Activated T-cell treated with anti-CD3 and anti-CD28 coated beads, Interleukin-2, amount 50 U/mL, for 1 hour (primary cell): Measurements from ENCODE around the gene PIK3C2G.

Source experiments
- DNase-seq: peaks from one replicate; pipeline ENCODE4 v3.0.0-alpha.2; 2020

Gene PIK3C2G

DNA sequence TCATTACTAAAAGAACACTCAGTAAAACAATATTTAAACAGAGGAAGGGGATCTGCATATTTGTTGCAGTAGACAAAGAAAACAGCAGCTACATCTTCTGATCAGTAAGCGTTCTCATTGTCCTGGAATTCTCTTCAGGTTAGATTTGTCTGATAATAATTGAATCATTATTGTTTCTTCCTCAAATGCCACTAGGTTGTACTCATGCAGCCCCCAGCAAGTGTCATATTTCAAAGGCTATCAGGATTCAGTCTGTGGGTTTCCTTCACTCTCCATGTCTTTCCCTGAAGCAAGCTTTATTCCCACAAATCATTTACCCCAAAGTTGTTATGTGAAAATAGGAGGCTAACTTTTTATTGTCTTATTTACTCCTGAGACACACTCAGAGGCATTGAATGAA, 14.7 kb downstream of the PIK3C2G start:
- no peak for DNase-seq

DNA sequence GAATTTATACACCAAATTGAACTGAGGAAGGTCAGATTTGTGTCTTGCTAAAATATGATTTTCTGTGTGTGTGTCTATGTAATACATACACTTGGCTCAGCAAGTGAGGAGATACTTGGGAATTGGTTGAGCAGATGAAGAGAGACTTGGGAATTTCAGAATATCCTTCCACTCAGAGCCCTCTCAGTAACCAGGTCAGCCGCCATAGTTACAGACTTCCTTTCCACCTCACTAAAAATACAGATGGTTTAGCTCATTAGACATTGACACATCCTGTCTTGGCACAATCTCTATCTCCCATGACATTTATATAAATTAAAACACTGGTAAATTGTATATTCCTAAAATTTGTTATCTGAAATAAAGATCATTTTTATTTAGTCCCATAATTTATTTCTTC, 15.9 kb downstream of the PIK3C2G start:
- no peak for DNase-seq

- no peak for DNase-seq
Observed at GRCh38 chr12:18280728-18281127, 19.4 kb downstream of the PIK3C2G start.

- DNase-seq: no peak
Observed at GRCh38 chr12:18281941-18282340, 20.6 kb downstream of the PIK3C2G start.

DNA sequence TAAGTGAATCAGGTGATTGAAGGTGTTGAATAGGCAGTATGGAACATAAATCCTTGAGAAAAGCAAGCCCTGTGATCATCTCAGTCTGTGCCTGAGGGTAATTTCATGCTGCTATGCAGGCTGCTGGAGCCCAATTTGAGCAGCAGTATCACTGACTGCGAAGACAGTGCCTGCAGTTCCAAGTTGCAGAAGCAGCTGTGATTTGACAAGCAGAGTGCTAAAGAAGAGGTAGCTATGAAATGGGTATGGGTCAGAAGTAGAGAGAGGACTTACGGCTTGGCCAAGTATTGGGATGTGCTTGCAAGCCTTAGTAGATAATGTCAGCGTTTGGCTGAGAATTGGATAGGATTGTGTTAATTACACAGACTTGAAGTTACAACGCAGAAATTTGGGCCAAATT, 22.5 kb downstream of the PIK3C2G start:
- no peak for DNase-seq

DNA sequence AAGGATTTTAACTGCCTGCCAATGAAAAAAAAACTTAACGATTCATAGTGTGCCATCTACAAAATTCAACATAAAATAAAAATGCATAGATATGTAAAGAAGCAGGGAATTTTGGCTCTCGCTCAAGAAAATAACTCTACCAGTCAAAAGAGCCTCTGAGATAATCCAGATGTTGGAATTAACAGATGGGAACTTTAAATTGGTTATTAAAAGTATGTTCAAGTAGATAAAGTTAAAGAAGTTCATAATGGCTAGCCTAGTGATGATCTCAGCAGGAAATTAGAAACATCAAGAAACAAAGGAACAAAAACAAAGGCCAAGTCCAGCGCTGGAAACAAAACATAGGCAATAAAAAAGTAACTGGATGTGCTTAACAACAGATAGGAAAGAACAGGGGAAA, 23.1 kb downstream of the PIK3C2G start:
- no peak for DNase-seq

DNA sequence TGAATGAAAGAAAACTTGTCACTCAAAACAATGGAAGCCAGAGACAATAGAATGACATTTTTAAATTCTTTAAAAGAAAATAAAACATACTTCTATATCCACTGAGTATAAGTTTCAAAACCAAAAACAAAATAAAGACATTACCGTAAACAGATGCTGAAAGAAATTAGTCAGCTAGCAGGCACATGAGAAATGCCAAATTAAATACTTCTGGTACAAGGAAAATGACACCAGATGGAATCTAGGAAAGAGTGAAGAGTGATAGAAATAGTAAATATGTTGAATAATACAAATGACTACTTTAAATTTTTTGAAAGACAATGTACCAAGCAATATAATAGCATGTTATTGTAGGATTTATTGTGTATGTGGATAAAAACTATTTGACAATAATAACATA, 23.8 kb downstream of the PIK3C2G start:
- DNase-seq: no peak

- no peak for DNase-seq
Observed at GRCh38 chr12:18290386-18290785, 29.1 kb downstream of the PIK3C2G start.

GRCh38 chr12:18294889-18295288, 33.6 kb downstream of the PIK3C2G start:
- no peak for DNase-seq

DNA sequence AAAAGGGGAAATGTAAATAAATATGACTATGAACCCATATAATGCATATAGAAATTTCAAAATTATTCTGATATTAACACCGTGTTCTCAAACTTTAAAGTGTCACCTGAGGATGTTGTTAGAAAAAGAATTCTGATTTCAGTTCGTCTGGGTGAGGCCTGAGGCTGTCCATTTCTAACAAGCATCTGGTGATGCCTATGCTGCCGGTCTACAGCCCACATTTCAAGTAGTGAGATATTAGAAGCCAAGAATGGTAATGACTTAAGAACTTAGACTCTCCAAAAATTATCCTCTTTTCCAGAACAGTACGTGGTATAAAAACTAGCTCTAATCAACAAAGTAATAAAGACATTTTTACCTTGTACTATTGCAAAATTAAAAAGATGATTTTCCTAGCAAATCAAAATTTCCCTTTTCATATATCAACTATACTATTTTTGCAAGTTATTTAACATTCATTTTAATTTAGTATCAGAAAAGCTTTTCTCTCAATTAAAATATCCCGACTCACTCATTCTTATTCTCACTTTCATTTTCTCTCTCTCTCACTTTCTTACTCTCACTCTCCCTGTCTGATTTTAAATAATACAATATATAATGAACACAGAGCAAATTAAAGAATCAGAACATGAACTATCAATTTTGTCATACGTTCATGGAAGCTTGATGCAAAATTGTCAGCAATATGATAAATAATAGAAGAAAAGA, 35.0 kb downstream of the PIK3C2G start:
- DNase-seq: no peak

GRCh38 chr12:18296909-18297280, 35.6 kb downstream of the PIK3C2G start:
- DNase-seq: no peak

GRCh38 chr12:18297902-18298301, 36.6 kb downstream of the PIK3C2G start:
- DNase-seq: no peak

- DNase-seq: no peak
Observed at GRCh38 chr12:18302809-18303430, 41.6 kb downstream of the PIK3C2G start.

GRCh38 chr12:18304609-18305008, 43.3 kb downstream of the PIK3C2G start:
- no peak for DNase-seq

GRCh38 chr12:18306311-18306710, 45.0 kb downstream of the PIK3C2G start:
- DNase-seq: no peak

GRCh38 chr12:18313306-18313705, 52.0 kb downstream of the PIK3C2G start:
- DNase-seq: no peak

DNA sequence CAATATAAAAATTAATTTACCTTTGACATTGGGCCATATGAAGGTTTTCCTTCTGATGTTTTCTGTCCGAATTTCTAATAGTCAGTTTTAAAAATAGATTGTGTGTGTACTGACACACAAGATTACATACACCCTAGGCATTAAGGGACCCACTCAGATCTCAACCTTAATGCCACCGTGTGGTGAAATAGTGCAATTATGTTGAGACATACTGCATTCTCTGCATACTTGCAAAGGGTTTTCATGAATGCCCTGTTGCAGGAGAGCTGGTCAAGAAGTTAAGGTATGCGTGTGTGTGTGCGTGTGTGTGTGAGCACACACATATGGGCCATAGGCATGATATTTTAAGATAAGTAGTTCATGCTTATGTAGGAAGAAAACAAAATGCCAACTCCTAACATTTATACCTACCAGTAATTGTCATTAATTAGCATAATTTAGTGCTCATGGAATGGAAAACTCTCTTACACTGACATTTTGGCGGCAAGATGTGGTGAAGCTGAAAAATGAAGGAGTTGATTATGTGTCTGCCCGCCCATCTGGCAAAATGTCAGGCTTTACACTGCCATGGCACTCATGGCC, 58.8 kb downstream of the PIK3C2G start:
- DNase-seq: no peak

DNA sequence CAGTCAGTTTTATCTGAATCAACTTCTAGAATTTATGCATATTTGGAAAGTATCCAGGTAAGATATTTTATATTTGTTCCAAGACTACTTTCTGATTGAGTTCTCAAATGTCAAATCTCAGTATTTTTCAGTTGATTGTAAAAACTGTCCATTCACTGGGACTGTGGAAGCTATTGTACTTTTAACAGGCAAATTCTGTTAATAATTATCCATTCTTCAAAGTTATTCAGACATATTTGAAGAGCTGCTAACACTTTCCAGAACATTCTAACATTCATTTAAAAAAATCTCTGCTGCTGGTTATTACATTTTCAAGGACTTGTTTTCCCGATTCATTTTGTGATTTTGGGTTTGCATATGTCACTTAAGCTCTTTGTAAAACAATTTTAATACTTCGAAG, 59.7 kb downstream of the PIK3C2G start:
- no peak for DNase-seq

DNA sequence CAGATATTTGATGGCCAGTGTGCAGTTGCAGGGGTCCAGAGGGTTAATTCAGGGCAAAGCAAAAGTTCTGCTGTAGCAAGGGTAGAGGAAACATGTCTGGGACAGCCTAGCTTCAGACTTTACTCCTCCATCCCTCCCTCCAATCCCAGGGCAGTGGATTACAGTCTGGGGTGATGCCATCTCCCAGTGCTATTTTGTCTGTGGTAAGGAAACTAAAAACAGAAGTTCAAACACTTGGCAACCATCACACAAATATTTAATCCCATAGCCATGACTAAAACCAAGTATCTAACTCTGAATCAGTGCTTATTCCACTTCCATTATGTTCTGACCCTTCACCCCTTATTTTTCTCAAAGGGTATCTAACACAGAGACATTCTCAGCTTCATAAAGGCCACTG, 61.8 kb downstream of the PIK3C2G start:
- no peak for DNase-seq

- no peak for DNase-seq
Observed at GRCh38 chr12:18327036-18327435, 65.7 kb downstream of the PIK3C2G start.

- DNase-seq: no peak
Observed at GRCh38 chr12:18332173-18332572, 70.9 kb downstream of the PIK3C2G start.

DNA sequence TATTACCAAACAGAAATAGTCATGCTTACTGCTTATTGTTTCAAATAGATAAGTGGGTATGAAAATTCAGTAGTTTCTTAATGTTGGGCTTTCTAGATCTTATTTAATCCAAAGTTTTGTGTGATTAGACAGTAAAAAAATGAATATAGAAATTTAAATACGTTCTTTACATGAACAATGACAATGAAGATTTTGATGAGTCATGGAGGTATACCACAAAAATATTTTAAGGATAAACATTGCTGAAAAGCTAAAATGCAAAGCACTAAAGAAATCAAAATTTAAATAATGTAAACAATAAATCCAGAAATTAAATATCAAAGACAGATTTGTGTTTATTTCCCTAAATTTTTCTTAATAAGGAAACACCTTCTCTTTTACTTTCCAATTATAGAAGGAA, 78.3 kb downstream of the PIK3C2G start:
- DNase-seq: no peak

DNA sequence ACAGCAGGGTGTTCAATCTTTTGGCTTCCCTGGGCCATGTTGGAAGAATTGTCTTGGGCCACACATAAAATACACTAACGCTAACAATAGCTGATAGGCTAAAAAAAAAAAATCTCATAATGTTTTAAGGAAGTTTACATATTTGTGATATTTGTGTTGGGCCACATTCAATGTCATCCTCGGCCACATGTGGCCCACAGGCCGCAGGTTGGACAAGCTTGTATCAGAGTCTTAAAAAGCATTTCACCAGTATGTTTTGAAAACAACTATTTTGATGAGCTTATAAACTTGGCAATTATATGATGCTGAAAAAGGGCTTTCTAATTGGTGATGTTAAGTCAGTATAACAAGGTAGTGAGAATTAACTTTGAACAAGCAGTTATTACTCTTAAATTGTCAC, 78.9 kb downstream of the PIK3C2G start:
- DNase-seq: no peak

DNA sequence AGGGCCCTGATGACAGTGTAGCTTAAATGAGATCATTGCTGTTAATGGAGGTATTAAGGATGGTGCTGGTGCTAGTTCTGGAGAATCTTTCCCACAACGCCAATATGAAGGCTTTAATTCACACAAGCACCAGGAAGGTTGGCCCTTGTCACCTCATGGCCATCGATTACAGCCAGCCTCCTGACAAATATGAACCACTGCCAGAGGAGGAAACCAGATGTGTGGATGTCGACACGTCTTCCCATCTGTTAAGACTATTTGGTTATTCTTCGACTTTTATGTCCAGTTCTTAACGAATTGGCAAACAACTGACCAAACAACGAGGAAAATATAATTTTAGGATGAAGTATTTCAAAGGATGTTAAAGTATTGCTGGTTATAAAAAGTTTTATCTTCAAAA, 79.5 kb downstream of the PIK3C2G start:
- DNase-seq: no peak

GRCh38 chr12:18343708-18344107, 82.4 kb downstream of the PIK3C2G start:
- DNase-seq: no peak
